ENCODE measurements around the gene AGBL1.

DNA sequence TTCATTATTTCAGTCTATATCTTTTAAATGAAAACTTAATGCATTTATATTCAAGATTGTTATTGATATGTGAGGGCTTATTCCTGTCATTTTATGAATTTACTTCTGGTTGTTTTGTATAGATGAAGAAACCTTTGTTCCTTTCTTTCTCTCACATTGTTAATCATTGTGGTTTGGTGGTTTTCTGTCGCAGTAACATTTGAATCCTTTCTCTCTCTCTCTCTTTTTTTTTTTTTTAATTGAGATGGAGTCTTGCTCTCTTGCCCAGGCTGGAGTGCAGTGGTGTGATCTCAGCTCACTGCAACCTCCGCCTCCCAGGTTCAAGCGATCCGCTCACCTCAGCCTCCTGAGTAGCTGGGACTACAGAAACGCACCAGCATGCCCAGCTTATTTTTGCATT, 22.1 kb downstream of the AGBL1 start:
- TF ChIP-seq POLR2AphosphoS5 (IDR thresholded peaks at IDR 0.05; ENCODE audit: low read depth, low read length) (no peak), SIN3A (IDR thresholded peaks at IDR 0.05; ENCODE audit: borderline replicate concordance, insufficient read depth, low read length) (no peak), TAF1 (IDR thresholded peaks at IDR 0.05; ENCODE audit: borderline replicate concordance, insufficient read depth, low read length) (no peak), REST (IDR thresholded peaks at IDR 0.05; ENCODE audit: insufficient read depth in 1 of 2, low read depth in 2 of 2, low read length in 2 of 2) (no peak)

Data from PFSK-1 (cell line).